GM12878 (cell line): ENCODE data around the gene MISP3. TPM values are rescaled to one million over a fixed set of nuclear protein-coding genes. Genes with fewer than 3 reads are reported as not detected.

Source experiments
- ATAC-seq: fragments of 200-7000 bp; cut with Tn5 transposase; 3 replicates; pipeline ENCODE4 v1.9.1; 2020; ENCODE audit warnings: mild to moderate bottlenecking, moderate library complexity
- BruUV-seq: library from RNA; stranded (reverse); fragments of 400-500 nt; replicated peaks from 2 replicates; lab custom pipeline; 2021; lab: Mats Ljungman, UMichigan
- CTCF ChIA-PET: fragments of 300-600 bp; sonication (Branson Sonifier 250); formaldehyde crosslinking; extraction: SDS; loops from one replicate; lab custom pipeline; 2021; ENCODE audit warnings: inconsistent platforms; lab: Yijun Ruan, JAX
- POLR2A ChIA-PET: fragments of 350-600 bp; formaldehyde crosslinking; extraction: SDS; loops from one replicate; lab custom pipeline; 2021; ENCODE audit warnings: inconsistent platforms; lab: Charles Lee
- RAD21 ChIA-PET: fragments of 300-600 bp; sonication (Branson Sonifier 250); formaldehyde crosslinking; loops from one replicate; lab custom pipeline; 2023; ENCODE audit warnings: antibody characterized with exemption; ENCODE audit not compliant: unreplicated experiment; lab: Charles Lee
- SMC1A ChIA-PET: fragments of 300-600 bp; sonication (Branson Sonifier 250); formaldehyde crosslinking; loops from one replicate; lab custom pipeline; 2023; ENCODE audit not compliant: unreplicated experiment, uncharacterized antibody; lab: Charles Lee
- DNase-seq: peaks from one replicate; pipeline ENCODE4 v3.0.0-alpha.2; 2011; ENCODE audit warnings: low read depth, low spot score
- FAIRE-seq: peaks from 3 replicates; lab custom pipeline; 2011; peaks lifted over from hg19 to GRCh38; lab: Jason Lieb, UNC
- H2AFZ ChIP-seq: 2 replicates; pipeline ENCODE4 v1.6.0; 2011; ENCODE audit warnings: low read depth, low read length, control low read depth; ENCODE audit not compliant: control insufficient read depth
- H3K27ac ChIP-seq: 2 replicates; pipeline ENCODE4 v1.5.1; 2011; ENCODE audit warnings: control low read depth; ENCODE audit not compliant: control insufficient read depth, insufficient read depth
- H3K27me3 ChIP-seq, 2 experiments: replicated peaks in 1 of 2; 2 replicates each; pipeline versions ENCODE4 v1.6.0 to v1.6.1; 2011; ENCODE audit warnings: low read length in 1 of 2; ENCODE audit not compliant: control insufficient read depth in 2 of 2, insufficient read depth in 2 of 2
- H3K36me3 ChIP-seq, 2 experiments: 2 replicates each; pipeline ENCODE4 v1.5.1; 2011; ENCODE audit warnings: low read length in 1 of 2; ENCODE audit not compliant: control insufficient read depth in 2 of 2, insufficient read depth in 2 of 2
- H3K4me1 ChIP-seq: 2 replicates; pipeline ENCODE4 v1.6.1; 2011; ENCODE audit warnings: mild to moderate bottlenecking, low read length, moderate library complexity, mixed read lengths; ENCODE audit not compliant: control insufficient read depth, insufficient read depth
- H3K4me2 ChIP-seq: 2 replicates; pipeline ENCODE4 v1.6.0; 2011; ENCODE audit warnings: control low read depth; ENCODE audit not compliant: control insufficient read depth, insufficient read depth
- H3K4me3 ChIP-seq: fragments of 200-600 bp; sonication (generic); 2 replicates; pipeline ENCODE4 v1.5.1; 2016
- H3K79me2 ChIP-seq: 2 replicates; pipeline ENCODE4 v1.6.0; 2011; ENCODE audit warnings: low read length; ENCODE audit not compliant: control insufficient read depth, insufficient read depth
- H3K9ac ChIP-seq: 2 replicates; pipeline ENCODE4 v1.8.0; 2011; ENCODE audit warnings: low read length, control low read depth, mixed read lengths; ENCODE audit not compliant: control insufficient read depth, insufficient read depth
- H3K9me3 ChIP-seq: replicated peaks from 3 replicates; pipeline ENCODE4 v1.5.1; 2011; ENCODE audit warnings: mild to moderate bottlenecking, low read length; ENCODE audit not compliant: control insufficient read depth, insufficient read depth
- H4K20me1 ChIP-seq: 2 replicates; pipeline ENCODE4 v1.6.0; 2011; ENCODE audit not compliant: control insufficient read depth, insufficient read depth
- BMI1 ChIP-seq: fragments of 450-650 bp; IDR thresholded peaks from 2 replicates; pipeline ENCODE4 v1.6.1; 2016; ENCODE audit warnings: mild to moderate bottlenecking, moderate library complexity, borderline replicate concordance
- CBFB ChIP-seq: IDR thresholded peaks from 2 replicates; pipeline ENCODE4 v1.6.1; 2016; ENCODE audit warnings: antibody characterized with exemption, low read depth
- CREB1 ChIP-seq: IDR thresholded peaks from 2 replicates; pipeline ENCODE4 v1.6.1; 2012; ENCODE audit warnings: low read depth, mild to moderate bottlenecking, inconsistent platforms
- ELK1 ChIP-seq: IDR thresholded peaks from 2 replicates; pipeline ENCODE4 v1.6.1; 2012; ENCODE audit warnings: low read depth, low read length, improper control_type of control experiment
- FOXK2 ChIP-seq: fragments of 450-650 bp; IDR thresholded peaks from 2 replicates; pipeline ENCODE4 v1.6.1; 2017; ENCODE audit warnings: mild to moderate bottlenecking, moderate library complexity
- JUND ChIP-seq: IDR thresholded peaks from 2 replicates; pipeline ENCODE4 v1.6.1; 2012; ENCODE audit warnings: low read depth, mild to moderate bottlenecking, low read length, improper control_type of control experiment, moderate library complexity
- NFIC ChIP-seq: IDR thresholded peaks from 2 replicates; pipeline ENCODE4 v1.6.1; 2012; ENCODE audit warnings: low read depth, mild to moderate bottlenecking, inconsistent platforms, low read length, moderate library complexity
- PAX5 ChIP-seq: IDR thresholded peaks from 2 replicates; pipeline ENCODE4 v1.6.1; 2011; ENCODE audit warnings: low read depth, low read length, borderline replicate concordance
- POU2F2 ChIP-seq: IDR thresholded peaks from 3 replicates; pipeline ENCODE4 v1.6.1; 2011; ENCODE audit warnings: low read depth, mild to moderate bottlenecking, low read length, borderline replicate concordance
- RELA ChIP-seq: fragments of 450-650 bp; IDR thresholded peaks from 2 replicates; pipeline ENCODE4 v1.8.0; 2014; ENCODE audit warnings: borderline replicate concordance; ENCODE audit not compliant: partially characterized antibody
- SKIL ChIP-seq: fragments of 450-650 bp; IDR thresholded peaks from 2 replicates; pipeline ENCODE4 v1.6.1; 2017; ENCODE audit warnings: mild to moderate bottlenecking, low read depth, inconsistent platforms; ENCODE audit not compliant: poor library complexity, severe bottlenecking
- SMARCA5 ChIP-seq: fragments of 450-650 bp; IDR thresholded peaks from 2 replicates; pipeline ENCODE4 v1.6.1; 2017; ENCODE audit warnings: mild to moderate bottlenecking
- ZNF207 ChIP-seq: fragments of 450-650 bp; IDR thresholded peaks from 2 replicates; pipeline ENCODE4 v1.6.1; 2014; ENCODE audit warnings: antibody characterized with exemption, mild to moderate bottlenecking, borderline replicate concordance
- WGBS: methylation state at CpG from one replicate; pipeline ENCODE4 v1.1.6; 2016; ENCODE audit warnings: low lambda C conversion rate; ENCODE audit not compliant: insufficient replicate concordance, insufficient coverage; ENCODE audit errors: missing lambda C conversion rate; 5-methylcytosine and 5-hydroxymethylcytosine counted together
- in situ Hi-C: fragments of 300-500 bp; cut with MboI; formaldehyde crosslinking; loops from 9 replicates; pipeline ENCODE4 v1.14.3; 2018; ENCODE audit warnings: mixed read lengths
- intact Hi-C: fragments of 100-400 bp; cut with micrococcal nuclease; formaldehyde crosslinking; loops from one replicate; pipeline ENCODE4 v1.14.2; 2022; ENCODE audit not compliant: unreplicated experiment
- polyA plus RNA-seq, 11 experiments: library from polyadenylated mRNA; depleted of rRNA in 4 of 11; unstranded in 6 of 11; stranded (reverse) in 5 of 11; fragments of >200 nt; fragmentation: Nextera tagmentation in 4 of 11; fragmentation: Illumina TruSeq in 1 of 11; extraction: Ambion mirVana in 4 of 11; extraction: Trizol in 1 of 11; gene quantifications; 1 replicate in 1 of 11; 2 replicates in 10 of 11; pipeline versions ENCODE4 v1.2.1 to v1.2.3, GENCODE V29; 2011 to 2016; ENCODE audit warnings: inconsistent platforms in 2 of 11, missing spikeins in 2 of 11, low read depth in 1 of 11
- total RNA-seq, 4 experiments: library from RNA; depleted of rRNA in 3 of 4; stranded (reverse); fragments of >200 nt in 3 of 4; fragmentation: Illumina TruSeq in 1 of 4; extraction: Trizol in 1 of 4; gene quantifications; 2 replicates each; pipeline versions ENCODE4 v1.2.1 to v1.2.3, GENCODE V29; 2013 to 2021
- TF ChIP-seq, protein P1 (sequence below), 3 experiments: IDR thresholded peaks in 2 of 3; conservative IDR thresholded peaks in 1 of 3; 2 replicates each; pipeline ENCODE4 v1.5.1; 2011; ENCODE audit warnings: low read depth in 3 of 3, low read length in 3 of 3, mild to moderate bottlenecking in 3 of 3, control low read depth in 2 of 3, moderate library complexity in 2 of 3, inconsistent platforms in 1 of 3, mixed read lengths in 1 of 3; ENCODE audit not compliant: control insufficient read depth in 2 of 3, insufficient read depth in 1 of 3; ENCODE audit errors: extremely low read depth in 1 of 3
- TF ChIP-seq, protein P2 (sequence below): fragments of 450-650 bp; IDR thresholded peaks from 2 replicates; pipeline ENCODE4 v1.6.1; 2017; ENCODE audit warnings: low read depth, mild to moderate bottlenecking, moderate library complexity

The MISP3 gene
- total and polyA plus RNA-seq, 10 of the 15 experiments (the other 5 are each of a cell fraction or from before 2014, with no cell fraction given) = 0.07 to 1.4 (median 0.64) TPM

- Histone ChIP-seq H3K4me3 (peak overlapping the region; percentile 100), H3K9ac (peak overlapping the region; percentile 76), H3K36me3 (peaks cover 3 to 5% of the 10 kb centered on the region in 2 experiments; a peak in 3 of 4 replicates), H3K9me3 (peaks cover 2% of the 10 kb centered on the region; the same call in 1 of the 3 replicates), H4K20me1 (no peaks in the 10 kb centered on the region), H3K27me3 (no peaks in the 10 kb centered on the region), H3K4me1 (peaks cover 7% of the 10 kb centered on the region; the same call in 1 of the 2 replicates), H3K4me2 (peak overlapping the region; percentile 85), H3K79me2 (peaks cover 6% of the 10 kb centered on the region), H3K27ac (peak overlapping the region; percentile 82), H2AFZ (peak overlapping the region; percentile 58)
- CTCF ChIA-PET = interaction anchor here (0.6 to 1.3 kb wide), 6 partner anchors 9 to 226 kb away, joined by 3 to 6 read pairs (median 4); no protein-coding TSS in a partner anchor
- RAD21 ChIA-PET = interaction anchor here (1.0 to 1.6 kb wide), 4 partner anchors 9 to 46 kb away, joined by 4 to 8 read pairs (median 6); partner anchors contain the start of gene ASF1B
- DNase-seq (no peak), ATAC-seq (peak; percentile 85), FAIRE-seq (peak; percentile 31)
- WGBS = 1% methylated on average over 55 of the region's 72 CpGs
- TSS peak; percentile 91 for BruUV-seq
- intact Hi-C loops (no loop called here), in situ Hi-C loops (no loop called here)
- POLR2A ChIA-PET = interaction anchor here (1.1 to 4.1 kb wide), 2 partner anchors 9 to 21 kb away, joined by 3 to 23 read pairs; a partner anchor contains a TSS
- SMC1A ChIA-PET = interaction anchor here (1.0 to 1.7 kb wide), 3 partner anchors 9 to 26 kb away, joined by 3 to 5 read pairs (median 5); partner anchors contain the start of gene PRKACA
- TF ChIP-seq RELA (peak; percentile 8), ELK1 (no peak), CBFB (no peak), SKIL (peak; percentile 53), FOXK2 (no peak), ZNF207 (peak; percentile 63; the same call in 1 of the 2 replicates), NFIC (0 out of 2 replicates have a peak, but pooled peaks have one; percentile 53), BMI1 (no peak), CREB1 (peak; percentile 43; the same call in 1 of the 2 replicates), POU2F2 (peak; percentile 24; the same call in 1 of the 3 replicates), SMARCA5 (peak; percentile 91; the same call in 1 of the 2 replicates), PAX5 (0 out of 2 replicates have a peak, but pooled peaks have one; percentile 23), JUND (no peak)
- TF ChIP-seq, protein P1, sequence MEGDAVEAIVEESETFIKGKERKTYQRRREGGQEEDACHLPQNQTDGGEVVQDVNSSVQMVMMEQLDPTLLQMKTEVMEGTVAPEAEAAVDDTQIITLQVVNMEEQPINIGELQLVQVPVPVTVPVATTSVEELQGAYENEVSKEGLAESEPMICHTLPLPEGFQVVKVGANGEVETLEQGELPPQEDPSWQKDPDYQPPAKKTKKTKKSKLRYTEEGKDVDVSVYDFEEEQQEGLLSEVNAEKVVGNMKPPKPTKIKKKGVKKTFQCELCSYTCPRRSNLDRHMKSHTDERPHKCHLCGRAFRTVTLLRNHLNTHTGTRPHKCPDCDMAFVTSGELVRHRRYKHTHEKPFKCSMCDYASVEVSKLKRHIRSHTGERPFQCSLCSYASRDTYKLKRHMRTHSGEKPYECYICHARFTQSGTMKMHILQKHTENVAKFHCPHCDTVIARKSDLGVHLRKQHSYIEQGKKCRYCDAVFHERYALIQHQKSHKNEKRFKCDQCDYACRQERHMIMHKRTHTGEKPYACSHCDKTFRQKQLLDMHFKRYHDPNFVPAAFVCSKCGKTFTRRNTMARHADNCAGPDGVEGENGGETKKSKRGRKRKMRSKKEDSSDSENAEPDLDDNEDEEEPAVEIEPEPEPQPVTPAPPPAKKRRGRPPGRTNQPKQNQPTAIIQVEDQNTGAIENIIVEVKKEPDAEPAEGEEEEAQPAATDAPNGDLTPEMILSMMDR (IDR thresholded peaks at IDR 0.05 in 2 of 3, conservative IDR thresholded peaks at IDR 0.05 in 1 of 3; ENCODE audit: control insufficient read depth in 2 of 3, extremely low read depth in 1 of 3, insufficient read depth in 1 of 3, low read depth in 3 of 3, low read length in 3 of 3) = peak; percentile 19 to 25 (median 21); a peak in 4 of 6 replicates
- TF ChIP-seq, protein P2, sequence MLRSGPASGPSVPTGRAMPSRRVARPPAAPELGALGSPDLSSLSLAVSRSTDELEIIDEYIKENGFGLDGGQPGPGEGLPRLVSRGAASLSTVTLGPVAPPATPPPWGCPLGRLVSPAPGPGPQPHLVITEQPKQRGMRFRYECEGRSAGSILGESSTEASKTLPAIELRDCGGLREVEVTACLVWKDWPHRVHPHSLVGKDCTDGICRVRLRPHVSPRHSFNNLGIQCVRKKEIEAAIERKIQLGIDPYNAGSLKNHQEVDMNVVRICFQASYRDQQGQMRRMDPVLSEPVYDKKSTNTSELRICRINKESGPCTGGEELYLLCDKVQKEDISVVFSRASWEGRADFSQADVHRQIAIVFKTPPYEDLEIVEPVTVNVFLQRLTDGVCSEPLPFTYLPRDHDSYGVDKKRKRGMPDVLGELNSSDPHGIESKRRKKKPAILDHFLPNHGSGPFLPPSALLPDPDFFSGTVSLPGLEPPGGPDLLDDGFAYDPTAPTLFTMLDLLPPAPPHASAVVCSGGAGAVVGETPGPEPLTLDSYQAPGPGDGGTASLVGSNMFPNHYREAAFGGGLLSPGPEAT = no peak
Measured at GRCh38 chr19:14091081-14091812, 18.7 kb downstream of the MISP3 start.
